ENCODE data around the gene DHRS3.

DNA sequence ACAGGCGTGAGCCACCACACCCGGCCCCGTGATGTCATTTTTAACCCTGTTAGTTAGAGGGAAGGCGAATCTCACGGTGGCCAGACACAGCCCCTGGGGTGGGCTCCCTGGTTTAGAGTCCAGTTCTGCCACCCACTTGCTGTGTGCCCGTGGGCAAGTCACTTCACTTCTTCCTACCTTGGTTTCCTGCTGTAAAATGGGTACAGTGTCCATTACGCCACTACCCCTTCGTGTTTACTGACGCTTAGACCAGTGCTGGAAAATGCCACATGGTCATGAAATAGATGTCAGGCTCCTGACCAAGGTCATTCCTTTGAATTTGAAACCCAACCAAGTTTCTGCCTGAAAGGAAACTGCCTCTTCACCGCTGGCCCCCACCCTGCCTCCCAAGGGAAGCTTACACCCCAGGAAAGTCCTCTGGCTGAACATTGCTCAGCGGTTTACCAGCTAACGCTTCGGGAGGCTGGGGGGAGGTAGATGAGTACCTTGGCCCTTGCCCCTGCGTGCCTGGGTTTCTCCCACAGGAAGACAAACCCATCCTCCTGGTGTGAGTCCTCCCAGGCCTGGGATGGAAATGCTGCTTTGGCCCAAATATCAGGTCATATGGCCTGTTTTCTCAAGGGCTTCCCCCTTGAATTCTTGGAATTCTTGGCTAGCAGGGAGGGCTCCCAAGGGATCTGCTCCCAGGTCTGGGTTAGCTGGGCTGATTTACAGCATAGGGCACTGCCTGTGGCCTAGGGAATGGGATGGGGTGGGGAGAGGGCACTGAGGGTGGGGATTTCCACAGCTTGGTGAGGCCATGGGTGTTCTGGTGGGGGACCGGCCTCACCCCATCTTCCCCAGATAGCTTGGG is 18.3 kb upstream of the DHRS3 start:
- TF ChIP-seq POLR2AphosphoS5 (IDR thresholded peaks at IDR 0.05) (no peak), CTCF (IDR thresholded peaks at IDR 0.05) (no peak)
